ENCODE measurements around the gene FCN2.

The FCN2 gene

DNA sequence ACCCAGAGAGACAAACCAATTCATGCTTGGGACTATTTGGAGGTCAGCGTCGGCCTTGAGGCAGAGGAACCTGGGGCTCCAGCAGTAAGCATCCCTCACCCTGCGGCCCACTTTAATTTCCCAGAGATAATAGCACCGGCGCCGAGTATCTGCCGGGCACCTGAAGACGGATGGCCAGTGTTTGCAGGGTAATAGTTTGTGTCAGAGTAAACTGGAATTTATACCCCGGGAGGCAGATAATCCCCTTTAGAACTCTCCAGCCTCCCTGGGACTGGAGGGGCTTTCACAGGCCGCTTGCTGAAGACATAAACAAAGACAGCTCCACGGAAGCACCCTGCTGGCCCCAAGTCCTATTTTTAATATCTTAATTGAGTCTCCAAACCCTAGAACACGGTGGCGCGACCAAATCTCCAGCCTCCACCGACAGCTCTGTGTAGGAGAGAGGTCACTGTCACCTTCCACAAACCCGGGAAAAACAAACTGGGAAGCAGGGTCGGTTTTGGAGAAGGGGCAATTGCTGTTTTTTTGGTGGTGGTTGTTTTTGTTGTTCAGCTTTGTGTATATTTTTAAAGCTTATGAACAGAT lies 54.5 kb downstream of the FCN2 start:
- DNase-seq: no peak

DNA sequence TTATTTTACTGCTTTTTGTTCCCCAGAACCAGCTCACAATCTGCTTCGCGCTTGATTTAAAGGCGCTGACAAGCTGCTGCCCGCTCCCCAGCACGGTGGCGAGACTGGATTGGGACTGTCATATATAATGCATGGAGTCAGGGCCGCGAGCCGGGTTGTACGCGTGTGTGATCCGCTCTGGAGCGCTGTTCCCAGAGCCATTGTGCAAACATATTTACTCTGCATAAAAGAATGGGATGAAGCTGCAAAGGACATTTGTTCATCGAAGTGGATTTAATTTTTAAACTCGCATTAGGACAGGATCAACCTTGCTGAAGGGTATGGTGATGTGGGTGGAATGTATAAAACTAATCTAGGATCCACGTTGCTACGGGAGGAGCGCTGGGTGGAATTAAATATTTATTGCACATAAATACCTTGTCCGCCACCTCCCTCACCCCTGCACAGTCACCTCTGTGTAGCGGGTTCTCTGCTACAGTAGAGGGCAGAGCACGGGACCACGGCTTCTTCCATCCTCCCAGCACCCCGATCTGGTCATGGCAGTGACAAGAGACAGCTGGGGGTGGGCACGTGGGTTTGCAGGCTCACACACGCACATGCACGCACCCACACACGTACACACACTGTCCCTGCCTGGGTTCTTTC lies 55.2 kb downstream of the FCN2 start:
- no peak for DNase-seq

DNA sequence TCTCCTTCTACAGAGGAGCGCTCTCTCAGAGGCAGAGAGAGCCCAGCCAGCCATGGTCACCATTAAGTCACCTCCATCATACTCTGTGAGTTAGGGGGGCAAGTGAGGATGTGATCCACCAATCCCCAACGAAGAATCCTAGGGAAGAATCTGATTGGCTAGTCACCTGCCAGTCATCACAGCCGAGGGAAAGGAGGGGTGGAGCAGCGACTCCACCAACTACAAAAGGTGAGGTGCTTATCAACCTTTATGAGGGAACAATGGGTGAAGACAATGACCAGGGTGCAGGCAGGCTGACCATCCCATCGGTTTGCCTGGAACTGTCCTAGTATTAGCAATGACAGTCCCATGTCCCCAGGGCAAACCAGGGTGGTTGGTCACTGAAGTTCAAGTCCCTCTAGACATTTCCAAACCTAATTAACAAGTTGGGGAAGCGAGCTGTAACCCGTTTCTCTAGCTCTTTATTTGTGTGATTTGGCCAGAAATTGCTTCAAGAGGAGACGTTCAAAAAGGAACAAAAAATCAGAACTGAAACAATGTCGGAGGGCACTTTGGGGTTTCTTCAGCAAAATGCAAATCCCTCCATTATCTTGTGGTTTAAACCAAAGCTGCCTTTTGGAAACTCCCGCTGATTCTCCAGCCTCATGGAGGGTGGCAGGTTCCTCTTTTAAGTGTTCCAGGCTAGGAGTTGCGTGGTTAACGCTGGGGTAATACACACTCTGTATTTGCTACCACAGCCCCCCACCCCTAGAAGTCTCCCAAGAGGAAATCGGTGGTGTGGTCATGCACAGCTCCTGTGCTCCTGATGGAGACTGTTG lies 55.9 kb downstream of the FCN2 start:
- DNase-seq: no peak
